ENCODE measurements around the gene CD38. TPM values are rescaled to one million over a fixed set of nuclear protein-coding genes. Genes with fewer than 3 reads are reported as not detected.

CD38 gene
- polyA plus RNA-seq, 3 donors from 2014 or later, result 33.4 to 133 (median 60.9) TPM

Other genes with a start within 250 kb of the CD38 start
- gene FBXL5, start 123.0 kb upstream of the CD38 start, polyA plus RNA-seq, result 100 to 1,000 TPM; 116 to 249 (median 125) TPM
- 10 to 100 TPM; 47.9 to 58.3 (median 50.2) TPM for gene FAM200B, start 96.5 kb upstream of the CD38 start, polyA plus RNA-seq
- gene BST1, start 75.3 kb upstream of the CD38 start, polyA plus RNA-seq, result 1 to 10 TPM in 2 of 3 donors, under 1 TPM in 1; 0.78 to 2.0 (median 1.1) TPM
- gene FGFBP1, start 160.4 kb downstream of the CD38 start, polyA plus RNA-seq, result under 1 TPM in 1 of 3 donors, not detected in 2; 0.53 TPM
- gene FGFBP2, start 184.8 kb downstream of the CD38 start, polyA plus RNA-seq, result 1,000 to 10,000 TPM; 1,171 to 1,886 (median 1,278) TPM

Measured in immature natural killer cell (primary cell).